GM04504 (cell line): ENCODE results near the gene CIZ1.

Experiments
- DNase-seq: peaks from one replicate; pipeline ENCODE4 v3.0.0-alpha.2; 2012; ENCODE audit warnings: low read depth

Gene CIZ1

GRCh38 chr9:128163027-128163515, 28.3 kb downstream of the CIZ1 start:
- no peak for DNase-seq

- DNase-seq, result no peak
These were observed 29.0 kb downstream of the CIZ1 start for GRCh38 chr9:128162215-128163026.

GRCh38 chr9:128161215-128161902, 30.0 kb downstream of the CIZ1 start:
- DNase-seq, result no peak

- no peak for DNase-seq
These were observed 30.8 kb downstream of the CIZ1 start for GRCh38 chr9:128160603-128160987.

- DNase-seq, result peak; percentile 78
These were observed 31.4 kb downstream of the CIZ1 start, which contains the start of gene BBLN for GRCh38 chr9:128159784-128160602. Gene BBLN, plus strand, starts transcription at chr9:128160265. Its CDS starts 143 bp downstream, at chr9:128160408.

- no peak for DNase-seq
These were observed 31.9 kb downstream of the CIZ1 start for GRCh38 chr9:128159522-128159783.

- no peak for DNase-seq
These were observed 35.5 kb downstream of the CIZ1 start for GRCh38 chr9:128155736-128156500.

- DNase-seq, result no peak
These were observed 37.3 kb downstream of the CIZ1 start for GRCh38 chr9:128153947-128154695.

GRCh38 chr9:128153060-128153946, 38.1 kb downstream of the CIZ1 start:
- no peak for DNase-seq

GRCh38 chr9:128152133-128153059, 39.0 kb downstream of the CIZ1 start:
- no peak for DNase-seq

- no peak for DNase-seq
These were observed 39.9 kb downstream of the CIZ1 start for GRCh38 chr9:128151309-128152132.

GRCh38 chr9:128150594-128151308, 40.6 kb downstream of the CIZ1 start:
- DNase-seq, result no peak

- no peak for DNase-seq
These were observed 41.3 kb downstream of the CIZ1 start for GRCh38 chr9:128149951-128150593.

- DNase-seq, result no peak
These were observed 42.2 kb downstream of the CIZ1 start, which contains the start of gene LCN2 for GRCh38 chr9:128149001-128149701. Gene LCN2, plus strand, starts transcription at chr9:128149453. Its CDS starts 73 bp downstream, at chr9:128149526.

GRCh38 chr9:128148509-128149000, 42.8 kb downstream of the CIZ1 start:
- DNase-seq, result no peak

- DNase-seq, result no peak
These were observed 44.7 kb downstream of the CIZ1 start for GRCh38 chr9:128146591-128147120.
